ENCODE results near the gene DTWD2.
"Not testable (repeated sequence)": the region's sequence is repeated elsewhere in the genome, so short reads cannot be mapped to it uniquely, and the experiment has no call there.

- not testable (repeated sequence) for TF ChIP-seq EP300, CTCF (IDR thresholded peaks at IDR 0.05)
Observed at GRCh38 chr5:118950354-118950753, 38.0 kb downstream of the DTWD2 start.

Measured in esophagus muscularis mucosa (tissue), 3 donors.